ENCODE data around the gene SETDB2.

- TF ChIP-seq CTCF (conservative IDR thresholded peaks at IDR 0.05; ENCODE audit: low read depth, low read length) (no peak), EZH2 (IDR thresholded peaks at IDR 0.05; ENCODE audit: low read length, unreplicated experiment) (no peak), EZH2phosphoT487 (IDR thresholded peaks at IDR 0.05; ENCODE audit: borderline replicate concordance, low read length) (no peak)
Observed at GRCh38 chr13:49395451-49395865, 48.6 kb upstream of the SETDB2 start.

Data from PC-3 (cell line).